KG1 (cell line): Measurements from ENCODE around the gene KLF8.

Experiments used
- DNase-seq: peaks from one replicate; lab custom pipeline; 2025; lab: John Stamatoyannopoulos, UW

KLF8 gene

DNA sequence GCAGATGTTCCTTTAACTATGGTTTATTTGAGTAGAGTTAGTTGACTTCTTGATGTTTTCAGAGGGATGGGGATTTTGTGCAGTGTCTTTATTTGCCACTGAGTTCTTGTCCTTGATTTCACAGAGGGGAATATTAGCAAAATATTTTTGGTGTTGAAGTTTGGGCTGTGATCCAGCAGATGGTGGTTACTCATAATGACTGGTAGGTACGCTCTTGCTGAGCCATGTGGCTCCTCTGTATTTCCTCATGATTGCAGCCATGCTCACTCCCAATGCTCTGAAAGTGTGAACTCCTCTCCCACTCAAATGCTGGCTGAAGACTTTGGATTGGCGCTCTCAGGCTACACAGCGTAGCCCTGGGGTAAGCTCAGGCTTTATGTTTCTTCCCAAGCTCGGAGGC, 77.7 kb downstream of the KLF8 start:
- DNase-seq = no peak

DNA sequence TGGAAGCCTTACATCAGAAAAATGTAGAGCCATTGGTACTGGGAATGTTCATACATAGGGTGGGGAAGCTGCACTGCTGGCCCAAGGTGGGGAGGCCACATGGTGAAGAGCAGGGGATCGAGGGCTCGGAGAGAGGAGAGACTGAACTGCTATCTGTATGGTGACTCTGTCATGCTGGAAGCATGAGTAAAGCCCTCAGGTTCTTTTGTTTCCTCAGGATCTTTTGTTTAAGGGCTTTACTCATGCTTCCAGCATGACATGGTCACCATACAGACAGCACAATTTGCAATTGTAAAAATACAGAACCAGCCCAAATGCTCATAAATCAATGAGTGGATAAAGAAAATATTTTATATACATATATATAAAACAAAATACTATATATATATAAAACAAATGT, 78.4 kb downstream of the KLF8 start:
- no peak for DNase-seq

- no peak for DNase-seq
These were observed 81.2 kb downstream of the KLF8 start for GRCh38 chrX:56313308-56313707.

DNA sequence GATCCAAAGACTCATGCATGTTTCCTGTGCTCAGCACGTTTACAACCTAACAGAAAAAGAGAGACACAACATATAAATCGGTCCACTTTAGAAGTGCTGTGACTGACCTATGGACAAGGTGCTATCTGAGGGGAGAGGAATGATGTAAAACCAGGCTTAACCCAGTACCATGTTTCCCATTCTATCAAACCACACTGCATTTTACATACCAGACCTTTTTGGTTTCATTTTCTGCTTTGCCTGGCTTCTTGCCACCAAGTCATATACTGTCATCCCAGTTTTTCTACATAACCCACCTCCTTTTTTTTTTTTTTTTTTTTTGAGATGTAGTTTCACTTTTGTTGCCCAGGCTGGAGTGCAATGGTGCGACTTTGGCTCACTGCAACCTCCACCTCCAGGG, 82.2 kb downstream of the KLF8 start:
- DNase-seq = no peak

GRCh38 chrX:56318076-56318475, 85.9 kb downstream of the KLF8 start:
- DNase-seq = no peak

- DNase-seq = no peak
These were observed 87.0 kb downstream of the KLF8 start for GRCh38 chrX:56319165-56319564.
